IMR-90 (cell line): Measurements from ENCODE around the gene OR3A2. TPM values are rescaled to one million over a fixed set of nuclear protein-coding genes. Genes with fewer than 3 reads are reported as not detected.

Source experiments
- ATAC-seq: fragments of 200-7000 bp; cut with Tn5 transposase; 2 replicates; pipeline ENCODE4 v1.9.1; 2020; ENCODE audit warnings: low read depth, mild to moderate bottlenecking, moderate library complexity
- BruUV-seq: library from RNA; stranded (reverse); fragments of 400-500 nt; replicated peaks from 2 replicates; lab custom pipeline; 2021; lab: Mats Ljungman, UMichigan
- CTCF ChIA-PET: fragments of 300-600 bp; formaldehyde crosslinking; extraction: SDS; loops from one replicate; lab custom pipeline; 2021; ENCODE audit warnings: antibody characterized with exemption; lab: Yijun Ruan, JAX
- POLR2A ChIA-PET: fragments of 300-600 bp; sonication (Branson Sonifier 250); formaldehyde crosslinking; loops from one replicate; lab custom pipeline; 2022; ENCODE audit warnings: antibody characterized with exemption; ENCODE audit not compliant: unreplicated experiment; lab: Charles Lee
- DNase-seq: peaks from one replicate; pipeline ENCODE4 v3.0.0; 2013
- H2AFZ ChIP-seq: replicated peaks from 2 replicates; pipeline ENCODE3; 2013; ENCODE audit warnings: low read length, mild to moderate bottlenecking; ENCODE audit not compliant: poor library complexity
- H2AK5ac ChIP-seq: 2 replicates; pipeline ENCODE4 v1.6.1; 2013; ENCODE audit warnings: low read depth, low read length, inconsistent platforms
- H2AK9ac ChIP-seq: replicated peaks from 2 replicates; pipeline ENCODE3; 2013; ENCODE audit warnings: mild to moderate bottlenecking, low read depth, low read length, moderate library complexity; ENCODE audit not compliant: poor library complexity
- H2BK120ac ChIP-seq: 2 replicates; pipeline ENCODE4 v1.6.1; 2013; ENCODE audit warnings: low read depth, low read length, inconsistent platforms
- H2BK15ac ChIP-seq: 3 replicates; pipeline ENCODE4 v1.6.1; 2013; ENCODE audit warnings: low read depth, low read length, inconsistent platforms
- H2BK20ac ChIP-seq: 2 replicates; pipeline ENCODE4 v1.6.1; 2013; ENCODE audit warnings: low read depth, mild to moderate bottlenecking, inconsistent platforms, low read length, moderate library complexity
- H2BK5ac ChIP-seq: 2 replicates; pipeline ENCODE4 v1.6.1; 2013; ENCODE audit warnings: mild to moderate bottlenecking, low read depth, low read length, inconsistent platforms; ENCODE audit not compliant: poor library complexity, severe bottlenecking
- H3K14ac ChIP-seq: replicated peaks from 2 replicates; pipeline ENCODE4 v1.6.1; 2013; ENCODE audit warnings: low read depth, low read length, inconsistent platforms
- H3K18ac ChIP-seq: 2 replicates; pipeline ENCODE4 v1.6.1; 2013; ENCODE audit warnings: low read depth, low read length, control low read depth
- H3K23ac ChIP-seq: 2 replicates; pipeline ENCODE4 v1.6.1; 2013; ENCODE audit warnings: low read depth, low read length, inconsistent platforms
- H3K27ac ChIP-seq: 2 replicates; pipeline ENCODE4 v1.5.1; 2013; ENCODE audit warnings: mild to moderate bottlenecking, control low read depth, low read length; ENCODE audit not compliant: insufficient read depth
- H3K27me3 ChIP-seq: 2 replicates; pipeline ENCODE4 v1.6.1; 2013; ENCODE audit warnings: low read length; ENCODE audit not compliant: control insufficient read depth, insufficient read depth
- H3K36me3 ChIP-seq: 2 replicates; pipeline ENCODE4 v1.6.1; 2013; ENCODE audit warnings: low read length, mixed read lengths; ENCODE audit not compliant: control insufficient read depth, insufficient read depth
- H3K4ac ChIP-seq: 2 replicates; pipeline ENCODE4 v1.6.1; 2013; ENCODE audit warnings: low read depth, low read length, inconsistent platforms
- H3K4me1 ChIP-seq: 2 replicates; pipeline ENCODE4 v1.6.1; 2013; ENCODE audit warnings: low read length, mixed read lengths; ENCODE audit not compliant: control insufficient read depth, insufficient read depth
- H3K4me2 ChIP-seq: 2 replicates; pipeline ENCODE4 v1.6.1; 2013; ENCODE audit warnings: low read depth, mild to moderate bottlenecking, control low read depth, low read length, moderate library complexity
- H3K4me3 ChIP-seq: 2 replicates; pipeline ENCODE4 v1.5.1; 2013; ENCODE audit warnings: low read depth, mild to moderate bottlenecking, control low read depth, low read length, moderate library complexity; ENCODE audit not compliant: insufficient read depth
- H3K56ac ChIP-seq: 2 replicates; pipeline ENCODE4 v1.6.1; 2013; ENCODE audit warnings: low read length, inconsistent platforms; ENCODE audit not compliant: insufficient read depth; ENCODE audit errors: extremely low read depth
- H3K79me1 ChIP-seq, 2 experiments: 2 replicates each; pipeline ENCODE4 v1.6.1; 2013; ENCODE audit warnings: low read length in 2 of 2, inconsistent platforms in 1 of 2, low read depth in 1 of 2
- H3K9ac ChIP-seq: 2 replicates; pipeline ENCODE4 v1.6.1; 2013; ENCODE audit warnings: low read depth, low read length, control low read depth
- H3K9me1 ChIP-seq: 2 replicates; pipeline ENCODE4 v1.6.1; 2013; ENCODE audit warnings: low read length, inconsistent platforms; ENCODE audit not compliant: insufficient read depth
- H3K9me3 ChIP-seq: 2 replicates; pipeline ENCODE4 v1.6.1; 2013; ENCODE audit warnings: low read length; ENCODE audit not compliant: control insufficient read depth, insufficient read depth
- H4K20me1 ChIP-seq: 2 replicates; pipeline ENCODE4 v1.6.1; 2013; ENCODE audit warnings: low read length, inconsistent platforms; ENCODE audit not compliant: insufficient read depth
- H4K5ac ChIP-seq: 2 replicates; pipeline ENCODE4 v1.6.1; 2013; ENCODE audit warnings: mild to moderate bottlenecking, low read depth, low read length, control low read depth
- H4K8ac ChIP-seq, 2 experiments: 2 replicates each; pipeline ENCODE4 v1.6.1; 2013; ENCODE audit warnings: low read depth in 2 of 2, low read length in 2 of 2, control low read depth in 1 of 2, inconsistent platforms in 1 of 2
- H4K91ac ChIP-seq: 2 replicates; pipeline ENCODE4 v1.6.1; 2013; ENCODE audit warnings: low read depth, low read length, inconsistent platforms; ENCODE audit not compliant: insufficient read depth
- MAFK ChIP-seq: IDR thresholded peaks from 2 replicates; pipeline ENCODE4 v1.6.1; 2012; ENCODE audit warnings: low read depth, low read length, improper control_type of control experiment
- MAZ ChIP-seq: IDR thresholded peaks from 2 replicates; pipeline ENCODE4 v1.6.1; 2012; ENCODE audit warnings: low read depth, mild to moderate bottlenecking, low read length, improper control_type of control experiment, moderate library complexity, borderline replicate concordance
- WGBS, 2 experiments: methylation state at CpG; one replicate each; pipeline versions ENCODE4 v1.1.5 to v1.1.7; 2013; ENCODE audit warnings: missing lambda C conversion rate in 2 of 2; ENCODE audit not compliant: insufficient read length in 1 of 2; ENCODE audit errors: extremely low coverage in 2 of 2; 5-methylcytosine and 5-hydroxymethylcytosine counted together
- dilution Hi-C: fragments of 300-500 bp; cut with HindIII; formaldehyde crosslinking; loops from one replicate; pipeline ENCODE4 v1.14.3; 2018; ENCODE audit warnings: low sequenced_read_pairs; ENCODE audit not compliant: unreplicated experiment
- in situ Hi-C: fragments of 300-500 bp; cut with MboI; formaldehyde crosslinking; loops from 3 replicates; pipeline ENCODE4 v1.14.3; 2019; ENCODE audit warnings: low sequenced_read_pairs, inconsistent platforms, mixed read lengths
- intact Hi-C: fragments of 100-400 bp; cut with micrococcal nuclease; formaldehyde crosslinking; loops from 2 replicates; pipeline ENCODE4 v1.10.0; 2022
- polyA plus RNA-seq, 3 experiments: library from polyadenylated mRNA; depleted of rRNA; stranded (reverse); fragments of >200 nt; gene quantifications; 2 replicates each; pipeline ENCODE4 v1.2.3, GENCODE V29; 2012; ENCODE audit warnings: low replicate concordance in 1 of 3
- total RNA-seq: library from RNA; depleted of rRNA; stranded (reverse); fragments of >200 nt; gene quantifications from 2 replicates; pipeline ENCODE4 v1.2.3, GENCODE V29; 2012

The OR3A2 gene
- total and polyA plus RNA-seq, 2 of the 4 experiments (the other 2 are of a cell fraction): not detected

DNA sequence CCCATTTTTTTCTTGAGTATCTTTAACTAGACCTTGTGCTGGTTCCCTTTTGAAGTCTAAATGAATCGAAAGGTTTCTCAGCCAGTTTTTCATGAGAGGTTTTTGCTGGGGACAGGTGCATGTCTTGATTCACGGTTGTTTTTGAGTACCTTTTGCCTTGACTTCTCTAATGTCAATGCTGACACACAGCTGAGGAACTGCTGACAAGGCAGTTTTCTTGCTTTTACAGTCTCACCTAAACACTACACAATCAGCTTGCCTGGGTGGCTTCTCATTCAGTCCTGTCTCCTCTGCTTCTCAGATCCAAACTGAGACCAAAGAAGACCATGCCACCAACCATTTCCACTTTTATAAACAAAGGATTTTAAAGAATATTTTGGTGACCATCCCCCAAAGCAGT lies 32.1 kb upstream of the OR3A2 start:
- intact Hi-C loops (no loop called here), dilution Hi-C loops (no loop called here), in situ Hi-C loops (no loop called here)
- H4K20me1 ChIP-seq: no peaks in the 10 kb centered on the region
- no peaks in the 10 kb centered on the region for H3K79me1 ChIP-seq
- H4K91ac ChIP-seq: no peak overlapping the region
- no peaks in the 10 kb centered on the region for H3K9me1 ChIP-seq
- peaks cover 4% of the 10 kb centered on the region; the same call in 1 of the 2 replicates for H3K9me3 ChIP-seq
- H3K9ac ChIP-seq: no peak overlapping the region
- no peak overlapping the region for H2BK20ac ChIP-seq
- no peak overlapping the region for H2BK15ac ChIP-seq
- no peak for ATAC-seq
- H2BK120ac ChIP-seq: no peak overlapping the region
- no peak overlapping the region for H3K56ac ChIP-seq
- H3K36me3 ChIP-seq: no peaks in the 10 kb centered on the region
- no peak overlapping the region for H2AK9ac ChIP-seq
- no peak overlapping the region for H3K18ac ChIP-seq
- H3K14ac ChIP-seq: no peak overlapping the region
- 17% methylated on average over 1 of the region's 2 CpGs; no CpG with 5 or more reads in 1 of the 2 experiments for WGBS, 2 experiments
- CTCF ChIA-PET: interaction anchor here (0.5 kb wide), 1 partner anchor 124 kb away, joined by 3 read pairs; no protein-coding TSS in a partner anchor
- H2AK5ac ChIP-seq: no peak overlapping the region
- no peak overlapping the region for H3K4ac ChIP-seq
- no peak overlapping the region for H2BK5ac ChIP-seq
- POLR2A ChIA-PET: no interaction called here
- H3K27ac ChIP-seq: no peak overlapping the region
- no peaks in the 10 kb centered on the region for H3K4me1 ChIP-seq
- H3K4me2 ChIP-seq: no peak overlapping the region
- no peak overlapping the region for H3K4me3 ChIP-seq
- H4K8ac ChIP-seq: no peak overlapping the region
- no peak for DNase-seq
- TF ChIP-seq MAZ: no peak
- peak; percentile 98 for TF ChIP-seq MAFK
- H3K23ac ChIP-seq: no peak overlapping the region
- H3K27me3 ChIP-seq: no peaks in the 10 kb centered on the region
- H2AFZ ChIP-seq: no peak overlapping the region
- no peak overlapping the region for H4K5ac ChIP-seq
- BruUV-seq: no TSS peak
